OCI-LY1 (cell line): ENCODE data around the gene USP16.

Source experiments
- EZH2 ChIP-seq: fragments of 200-600 bp; sonication (generic), shearing (Covaris generic); IDR thresholded peaks from 2 replicates; pipeline ENCODE4 v1.8.0; 2017; ENCODE audit warnings: borderline replicate concordance, mixed run types, mild to moderate bottlenecking, antibody characterized with exemption, low read length, moderate library complexity, mixed read lengths
- TF ChIP-seq, protein P1 (sequence below): fragments of 200-600 bp; sonication (generic), shearing (Covaris generic); IDR thresholded peaks from 2 replicates; pipeline ENCODE4 v1.5.1; 2017; ENCODE audit warnings: mild to moderate bottlenecking, antibody characterized with exemption, low read length, moderate library complexity, mixed read lengths

DNA sequence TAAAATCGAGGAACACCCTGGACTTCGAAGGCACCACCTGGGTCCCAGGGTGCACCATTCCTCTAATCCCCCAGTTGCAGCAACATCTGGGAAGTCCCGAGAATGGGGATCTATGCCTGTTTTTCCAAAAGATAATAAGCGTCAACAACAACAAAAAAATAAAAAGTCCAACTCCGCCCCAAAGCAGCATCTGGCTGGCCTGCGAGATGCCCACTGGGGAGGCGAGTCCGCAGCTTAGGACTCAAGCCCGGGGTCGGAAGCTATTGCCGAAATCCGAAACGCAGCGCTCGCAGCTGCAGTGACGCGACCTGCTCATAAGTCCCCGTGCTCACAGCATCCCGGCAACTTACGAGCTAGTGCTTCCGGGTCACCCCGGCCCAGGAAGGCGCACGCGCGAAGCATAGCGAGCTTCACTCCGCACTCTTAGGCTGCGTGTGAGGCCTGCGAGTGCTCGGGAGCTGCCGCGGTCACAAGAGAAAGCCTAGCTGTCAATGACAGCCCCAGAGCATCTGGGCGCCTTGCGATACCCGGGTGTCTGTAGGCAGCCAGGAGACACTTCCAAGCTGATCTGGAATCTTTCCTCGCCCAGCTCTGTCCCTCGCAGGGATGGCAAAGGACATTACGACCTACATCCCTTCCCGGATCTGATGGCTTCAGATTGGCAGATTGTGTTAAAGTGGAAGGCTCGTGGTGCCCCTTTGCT, 21.9 kb upstream of the USP16 start:
- TF ChIP-seq, protein P1, sequence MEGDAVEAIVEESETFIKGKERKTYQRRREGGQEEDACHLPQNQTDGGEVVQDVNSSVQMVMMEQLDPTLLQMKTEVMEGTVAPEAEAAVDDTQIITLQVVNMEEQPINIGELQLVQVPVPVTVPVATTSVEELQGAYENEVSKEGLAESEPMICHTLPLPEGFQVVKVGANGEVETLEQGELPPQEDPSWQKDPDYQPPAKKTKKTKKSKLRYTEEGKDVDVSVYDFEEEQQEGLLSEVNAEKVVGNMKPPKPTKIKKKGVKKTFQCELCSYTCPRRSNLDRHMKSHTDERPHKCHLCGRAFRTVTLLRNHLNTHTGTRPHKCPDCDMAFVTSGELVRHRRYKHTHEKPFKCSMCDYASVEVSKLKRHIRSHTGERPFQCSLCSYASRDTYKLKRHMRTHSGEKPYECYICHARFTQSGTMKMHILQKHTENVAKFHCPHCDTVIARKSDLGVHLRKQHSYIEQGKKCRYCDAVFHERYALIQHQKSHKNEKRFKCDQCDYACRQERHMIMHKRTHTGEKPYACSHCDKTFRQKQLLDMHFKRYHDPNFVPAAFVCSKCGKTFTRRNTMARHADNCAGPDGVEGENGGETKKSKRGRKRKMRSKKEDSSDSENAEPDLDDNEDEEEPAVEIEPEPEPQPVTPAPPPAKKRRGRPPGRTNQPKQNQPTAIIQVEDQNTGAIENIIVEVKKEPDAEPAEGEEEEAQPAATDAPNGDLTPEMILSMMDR: no peak
- TF ChIP-seq EZH2: no peak
